SK-N-SH treated with all-trans-retinoic acid at 6 μM for 48 hours (cell line): ENCODE measurements around the gene NDUFA8.
A peak's percentile ranks its signal among the peaks of the same experiment; 100 is the strongest.

Experiments
- ATAC-seq: fragments of 200-7000 bp; cut with Tn5 transposase; 3 replicates; pipeline ENCODE4 v1.9.1; 2020; ENCODE audit warnings: mild to moderate bottlenecking, moderate library complexity
- ARNTL ChIP-seq: fragments of 450-650 bp; formaldehyde crosslinking; IDR thresholded peaks from 2 replicates; pipeline ENCODE4 v1.5.0; 2020; ENCODE audit warnings: low read depth, mild to moderate bottlenecking, moderate library complexity, borderline replicate concordance
- BACH2 ChIP-seq: fragments of 250-450 bp; sonication (Bioruptor Pico); IDR thresholded peaks from 2 replicates; pipeline ENCODE4 v1.9.0; 2021; ENCODE audit warnings: mild to moderate bottlenecking, borderline replicate concordance
- CREB5 ChIP-seq: fragments of 250-450 bp; sonication (Bioruptor Pico); IDR thresholded peaks from 2 replicates; pipeline ENCODE4 v1.5.1; 2020; ENCODE audit warnings: low read depth, mild to moderate bottlenecking, moderate library complexity
- CSDC2 ChIP-seq: fragments of 250-450 bp; sonication (Bioruptor Pico); IDR thresholded peaks from 2 replicates; pipeline ENCODE4 v1.5.0; 2020; ENCODE audit warnings: mild to moderate bottlenecking, moderate library complexity
- ESRRG ChIP-seq: fragments of 250-450 bp; sonication (Bioruptor Pico); IDR thresholded peaks from 2 replicates; pipeline ENCODE4 v1.6.1; 2021; ENCODE audit warnings: mild to moderate bottlenecking
- OSR1 ChIP-seq: fragments of 250-450 bp; sonication (Bioruptor Pico); IDR thresholded peaks from 2 replicates; pipeline ENCODE4 v1.8.0; 2022; ENCODE audit warnings: moderate library complexity, mild to moderate bottlenecking, inconsistent platforms
- PATZ1 ChIP-seq: fragments of 250-450 bp; sonication (Bioruptor Pico); IDR thresholded peaks from 2 replicates; pipeline ENCODE4 v1.8.0; 2020; ENCODE audit warnings: mild to moderate bottlenecking, moderate library complexity, borderline replicate concordance
- POU6F1 ChIP-seq: fragments of 250-450 bp; sonication (Bioruptor Pico); IDR thresholded peaks from 2 replicates; pipeline ENCODE4 v1.8.0; 2021; ENCODE audit warnings: low read depth, mild to moderate bottlenecking, moderate library complexity, borderline replicate concordance
- PPARA ChIP-seq: fragments of 250-450 bp; sonication (Bioruptor Pico); IDR thresholded peaks from 2 replicates; pipeline ENCODE4 v1.5.0; 2020; ENCODE audit warnings: mild to moderate bottlenecking, borderline replicate concordance
- RARB ChIP-seq: fragments of 250-450 bp; sonication (Bioruptor Pico); IDR thresholded peaks from 2 replicates; pipeline ENCODE4 v1.8.0; 2021; ENCODE audit warnings: mild to moderate bottlenecking, moderate library complexity
- SNAI2 ChIP-seq: fragments of 250-450 bp; sonication (Bioruptor Pico); IDR thresholded peaks from 2 replicates; pipeline ENCODE4 v1.5.0; 2020; ENCODE audit warnings: mild to moderate bottlenecking, moderate library complexity
- TCF4 ChIP-seq: fragments of 250-450 bp; sonication (Bioruptor Pico); IDR thresholded peaks from 2 replicates; pipeline ENCODE4 v1.8.0; 2021; ENCODE audit warnings: mild to moderate bottlenecking, moderate library complexity, borderline replicate concordance
- TOX ChIP-seq: fragments of 250-450 bp; sonication (Bioruptor Pico); IDR thresholded peaks from 2 replicates; pipeline ENCODE4 v1.8.0; 2021; ENCODE audit warnings: mild to moderate bottlenecking, moderate library complexity, borderline replicate concordance
- TSHZ2 ChIP-seq: fragments of 250-450 bp; sonication (Bioruptor Pico); IDR thresholded peaks from 2 replicates; pipeline ENCODE4 v1.5.0; 2020; ENCODE audit warnings: mild to moderate bottlenecking, moderate library complexity
- ZFP3 ChIP-seq: fragments of 250-450 bp; sonication (Bioruptor Pico); IDR thresholded peaks from 2 replicates; pipeline ENCODE4 v1.5.0; 2020; ENCODE audit warnings: mild to moderate bottlenecking, moderate library complexity
- ZNF70 ChIP-seq: fragments of 450-650 bp; formaldehyde crosslinking; IDR thresholded peaks from 2 replicates; pipeline ENCODE4 v1.5.0; 2020; ENCODE audit warnings: mild to moderate bottlenecking, moderate library complexity
- ZNF8 ChIP-seq: fragments of 450-650 bp; formaldehyde crosslinking; IDR thresholded peaks from 2 replicates; pipeline ENCODE4 v1.5.0; 2020; ENCODE audit warnings: mild to moderate bottlenecking, moderate library complexity

NDUFA8 gene

GRCh38 chr9:122200960-122201595 is 41.5 kb upstream of the NDUFA8 start:
- peak; percentile 74 for ATAC-seq
- TF ChIP-seq SNAI2 (no peak), TOX (CRISPR knock-in tag) (no peak), CSDC2 (CRISPR knock-in tag) (no peak), CREB5 (no peak)
- TF ChIP-seq, all 23 proteins: peak for 0

- no peak for TF ChIP-seq OSR1
- no peak for TF ChIP-seq TSHZ2
- TF ChIP-seq POU6F1 (CRISPR knock-in tag): no peak
- no peak for TF ChIP-seq TCF4 (CRISPR knock-in tag)
- no peak for TF ChIP-seq CREB5
- no peak for TF ChIP-seq ZFP3
- no peak for TF ChIP-seq CSDC2 (CRISPR knock-in tag)
- TF ChIP-seq PPARA: no peak
These were observed 38.3 kb upstream of the NDUFA8 start for GRCh38 chr9:122197882-122198281.

GRCh38 chr9:122197426-122197825 is 37.8 kb upstream of the NDUFA8 start:
- no peak for ATAC-seq
- TF ChIP-seq BACH2 (CRISPR knock-in tag) (no peak), ZNF70 (CRISPR knock-in tag) (no peak), ESRRG (CRISPR knock-in tag) (no peak), RARB (CRISPR knock-in tag) (no peak), CREB5 (no peak), ZNF8 (no peak), PPARA (no peak), PATZ1 (no peak), TSHZ2 (no peak), ARNTL (no peak), TCF4 (CRISPR knock-in tag) (no peak), OSR1 (no peak)

More at GRCh38 chr9:122197882-122198281, 38.3 kb upstream of the NDUFA8 start:
- no peak for ATAC-seq
